Measurements from ENCODE around the gene CBARP. TPM values are rescaled to one million over a fixed set of nuclear protein-coding genes. Genes with fewer than 3 reads are reported as not detected.

Gene CBARP
- total RNA-seq, 1 donor from 2014 or later = 1.9 TPM

GRCh38 chr19:1234051-1234954 is 3.5 kb downstream of the CBARP start:
- intact Hi-C loops (cut with DNase I) = no loop called here
- DNase-seq (ENCODE audit: low spot score) = no peak

- intact Hi-C loops (cut with DNase I) = no loop called here
- DNase-seq (ENCODE audit: low spot score) = no peak
Measured at GRCh38 chr19:1233115-1233667, 4.6 kb downstream of the CBARP start.

- intact Hi-C loops (cut with DNase I) = no loop called here
- DNase-seq (ENCODE audit: low spot score) = no peak
Measured at GRCh38 chr19:1232652-1233072, 5.1 kb downstream of the CBARP start.

GRCh38 chr19:1231729-1232637 is 5.8 kb downstream of the CBARP start:
- intact Hi-C loops (cut with DNase I) = no loop called here
- DNase-seq (ENCODE audit: low spot score) = no peak

GRCh38 chr19:1230783-1231489 is 6.9 kb downstream of the CBARP start:
- intact Hi-C loops (cut with DNase I) = no loop called here
- no peak for DNase-seq (ENCODE audit: low spot score)

GRCh38 chr19:1229924-1230782 is 7.7 kb downstream of the CBARP start:
- intact Hi-C loops (cut with DNase I) = no loop called here

GRCh38 chr19:1229056-1229923 is 8.5 kb downstream of the CBARP start:
- intact Hi-C loops (cut with DNase I) = no loop called here
- DNase-seq (ENCODE audit: low spot score) = no peak

More at GRCh38 chr19:1229924-1230782, 7.7 kb downstream of the CBARP start:
- no peak for DNase-seq (ENCODE audit: low spot score)

- DNase-seq (ENCODE audit: low spot score) = no peak
- intact Hi-C loops (cut with DNase I) = no loop called here
Measured at GRCh38 chr19:1228161-1228957, 9.4 kb downstream of the CBARP start.

- intact Hi-C loops (cut with DNase I) = no loop called here
- DNase-seq (ENCODE audit: low spot score) = no peak
Measured at GRCh38 chr19:1227304-1228054, 10.3 kb downstream of the CBARP start.

GRCh38 chr19:1226522-1227303 is 11.1 kb downstream of the CBARP start:
- intact Hi-C loops (cut with DNase I) = no loop called here
- no peak for DNase-seq (ENCODE audit: low spot score)

- DNase-seq (ENCODE audit: low spot score) = no peak
- intact Hi-C loops (cut with DNase I) = no loop called here
Measured at GRCh38 chr19:1226227-1226518, 11.6 kb downstream of the CBARP start.

- intact Hi-C loops (cut with DNase I) = no loop called here
- DNase-seq (ENCODE audit: low spot score) = no peak
Measured at GRCh38 chr19:1225440-1226226, 12.2 kb downstream of the CBARP start.

GRCh38 chr19:1224847-1225246 is 13.0 kb downstream of the CBARP start:
- intact Hi-C loops (cut with DNase I) = no loop called here
- DNase-seq (ENCODE audit: low spot score) = no peak

- DNase-seq (ENCODE audit: low spot score) = no peak
- intact Hi-C loops (cut with DNase I) = no loop called here
Measured at GRCh38 chr19:1224047-1224825, 13.6 kb downstream of the CBARP start.

Measured in cardiac septum (tissue), 1 donor.